CD14-positive monocyte (primary cell): ENCODE results near the gene CPN1. TPM values are rescaled to one million over a fixed set of nuclear protein-coding genes. Genes with fewer than 3 reads are reported as not detected.

Source experiments
- DNase-seq, 3 donors: peaks; one replicate each; pipeline ENCODE4 v3.0.0-alpha.2; 2011 to 2022
- H2AFZ ChIP-seq: 2 replicates; pipeline ENCODE4 v1.6.0; 2012; ENCODE audit warnings: mild to moderate bottlenecking, low read depth, low read length, inconsistent platforms; ENCODE audit not compliant: insufficient read depth, poor library complexity, severe bottlenecking
- H3K27ac ChIP-seq, 2 donors: 1 replicate in 1 of 2; 2 replicates in 1 of 2; pipeline ENCODE4 v1.5.1; 2012 to 2013; ENCODE audit warnings: low read length in 2 of 2, control low read depth in 1 of 2, inconsistent platforms in 1 of 2, low read depth in 1 of 2, mild to moderate bottlenecking in 1 of 2
- H3K27me3 ChIP-seq, 2 donors: one replicate each; pipeline versions ENCODE4 v1.6.0 to v1.6.1; 2011 to 2013; ENCODE audit warnings: low read length in 2 of 2; ENCODE audit not compliant: control insufficient read depth in 2 of 2, insufficient read depth in 2 of 2
- H3K36me3 ChIP-seq, 2 donors: replicated peaks in 1 of 2; 1 replicate in 1 of 2; 2 replicates in 1 of 2; pipeline versions ENCODE4 v1.5.1 to v1.6.1; 2012 to 2013; ENCODE audit warnings: low read length in 2 of 2, control low read depth in 1 of 2, inconsistent platforms in 1 of 2, mild to moderate bottlenecking in 1 of 2; ENCODE audit not compliant: insufficient read depth in 2 of 2, control insufficient read depth in 1 of 2
- H3K4me1 ChIP-seq, 2 donors: 1 replicate in 1 of 2; 2 replicates in 1 of 2; pipeline versions ENCODE4 v1.5.1 to v1.6.1; 2012 to 2013; ENCODE audit warnings: low read length in 2 of 2, control low read depth in 1 of 2, inconsistent platforms in 1 of 2, mild to moderate bottlenecking in 1 of 2, moderate library complexity in 1 of 2; ENCODE audit not compliant: insufficient read depth in 2 of 2, control insufficient read depth in 1 of 2
- H3K4me2 ChIP-seq: replicated peaks from 2 replicates; pipeline ENCODE3; 2012; ENCODE audit warnings: low read length, moderate library complexity, mild to moderate bottlenecking; ENCODE audit not compliant: poor library complexity, severe bottlenecking; ENCODE audit errors: extremely low read depth
- H3K4me3 ChIP-seq, 3 experiments: fragments of 200-600 bp in 1 of 3; sonication (generic) in 1 of 3; replicated peaks in 1 of 3; 1 replicate in 2 of 3; 2 replicates in 1 of 3; pipeline ENCODE4 v1.5.1; 2011 to 2013; ENCODE audit warnings: low read length in 3 of 3, mild to moderate bottlenecking in 3 of 3, control low read depth in 2 of 3, low read depth in 2 of 3, inconsistent platforms in 1 of 3, moderate library complexity in 1 of 3
- H3K79me2 ChIP-seq: 2 replicates; pipeline ENCODE4 v1.6.0; 2012; ENCODE audit warnings: mild to moderate bottlenecking, control low read depth, inconsistent platforms, low read length, moderate library complexity; ENCODE audit not compliant: insufficient read depth
- H3K9ac ChIP-seq: 2 replicates; pipeline ENCODE4 v1.6.0; 2017; ENCODE audit warnings: low read length, mild to moderate bottlenecking; ENCODE audit not compliant: insufficient read depth, poor library complexity, severe bottlenecking
- H3K9me3 ChIP-seq, 2 donors: replicated peaks in 1 of 2; 1 replicate in 1 of 2; 2 replicates in 1 of 2; pipeline versions ENCODE4 v1.5.1 to v1.6.1; 2012 to 2013; ENCODE audit warnings: low read length in 2 of 2, control low read depth in 1 of 2; ENCODE audit not compliant: control insufficient read depth in 1 of 2, insufficient read depth in 1 of 2
- H4K20me1 ChIP-seq: 2 replicates; pipeline ENCODE4 v1.6.0; 2012; ENCODE audit warnings: mild to moderate bottlenecking, low read length, control low read depth, moderate library complexity; ENCODE audit not compliant: insufficient read depth
- H3K27ac Mint-ChIP-seq, 7 donors: one replicate each; pipeline ENCODE4 v1.8.0; 2020; ENCODE audit warnings: mild to moderate bottlenecking in 7 of 7, mixed read lengths in 7 of 7, moderate library complexity in 6 of 7, inconsistent platforms in 2 of 7
- H3K27me3 Mint-ChIP-seq, 3 donors: one replicate each; pipeline ENCODE4 v1.8.0; 2021 to 2022; ENCODE audit warnings: low read depth in 3 of 3, mild to moderate bottlenecking in 3 of 3, mixed read lengths in 3 of 3, moderate library complexity in 3 of 3, inconsistent platforms in 1 of 3
- H3K36me3 Mint-ChIP-seq, 2 donors: one replicate each; pipeline ENCODE4 v1.8.0; 2020; ENCODE audit warnings: mixed read lengths in 2 of 2, inconsistent platforms in 1 of 2, mild to moderate bottlenecking in 1 of 2
- H3K4me1 Mint-ChIP-seq: one replicate; pipeline ENCODE4 v1.8.0; 2020; ENCODE audit warnings: mild to moderate bottlenecking, mixed read lengths
- H3K4me3 Mint-ChIP-seq, 2 donors: one replicate each; pipeline ENCODE4 v1.8.0; 2020; ENCODE audit warnings: mild to moderate bottlenecking in 2 of 2, mixed read lengths in 2 of 2, moderate library complexity in 1 of 2
- H3K9me3 Mint-ChIP-seq, 7 donors: one replicate each; pipeline ENCODE4 v1.8.0; 2020 to 2022; ENCODE audit warnings: mixed read lengths in 7 of 7, mild to moderate bottlenecking in 6 of 7, moderate library complexity in 6 of 7, inconsistent platforms in 2 of 7
- CTCF ChIP-seq: fragments of 200-600 bp; IDR thresholded peaks from one replicate; pipeline ENCODE4 v1.8.0; 2022; ENCODE audit warnings: antibody characterized with exemption, mild to moderate bottlenecking
- WGBS: methylation state at CpG from one replicate; pipeline ENCODE4 v1.1.5; 2013; ENCODE audit warnings: missing lambda C conversion rate; ENCODE audit not compliant: insufficient coverage; 5-methylcytosine and 5-hydroxymethylcytosine counted together
- intact Hi-C, 2 donors: fragments of 100-400 bp; cut with micrococcal nuclease; formaldehyde crosslinking; loops; one replicate each; pipeline versions ENCODE4 v1.15.0 to v1.15.1; 2023
- polyA plus RNA-seq, 3 donors: library from polyadenylated mRNA; depleted of rRNA in 1 of 3; unstranded in 2 of 3; stranded (reverse) in 1 of 3; fragments of 300-500 nt in 2 of 3; fragments of >200 nt in 1 of 3; fragmentation: Illumina TruSeq in 2 of 3; gene quantifications; 1 replicate in 2 of 3; 2 replicates in 1 of 3; pipeline ENCODE4 v1.2.3, GENCODE V29; 2012 to 2021

The CPN1 gene
- polyA plus RNA-seq, 3 donors = not detected

- H3K9ac ChIP-seq = no peak overlapping the region
- no peak overlapping the region for H3K4me3 Mint-ChIP-seq
- H3K4me1 Mint-ChIP-seq = no peaks in the 10 kb centered on the region
- H3K27me3 Mint-ChIP-seq = peaks cover 0 to 4% (median 2%) of the 10 kb centered on the region in 3 donors
- H3K36me3 ChIP-seq = no peaks in the 10 kb centered on the region
- no peaks in the 10 kb centered on the region for H3K79me2 ChIP-seq
- H3K27ac ChIP-seq = no peak overlapping the region
- H3K4me3 ChIP-seq = no peak overlapping the region
- no peaks in the 10 kb centered on the region for H3K9me3 Mint-ChIP-seq
- no peaks in the 10 kb centered on the region for H4K20me1 ChIP-seq
- intact Hi-C loops = no loop called here
- no peak for TF ChIP-seq CTCF
- H3K27me3 ChIP-seq = no peaks in the 10 kb centered on the region
- H3K4me2 ChIP-seq = no peak overlapping the region
- H3K4me1 ChIP-seq = no peaks in the 10 kb centered on the region
- no peaks in the 10 kb centered on the region for H3K36me3 Mint-ChIP-seq
- no peak overlapping the region for H3K27ac Mint-ChIP-seq
- WGBS = no CpG with 5 or more reads among the region's 2 CpGs
- no peak overlapping the region for H2AFZ ChIP-seq
- no peak for DNase-seq
- no peaks in the 10 kb centered on the region for H3K9me3 ChIP-seq
Observed at GRCh38 chr10:100076750-100077149, 4.9 kb downstream of the CPN1 start.

GRCh38 chr10:100075426-100076220 lies 6.0 kb downstream of the CPN1 start:
- Histone ChIP-seq H3K9me3 (no peaks in the 10 kb centered on the region), H3K36me3 (no peaks in the 10 kb centered on the region), H4K20me1 (no peaks in the 10 kb centered on the region), H3K4me3 (no peak overlapping the region), H3K9ac (no peak overlapping the region), H3K27ac (no peak overlapping the region), H2AFZ (no peak overlapping the region), H3K27me3 (no peaks in the 10 kb centered on the region), H3K4me2 (no peak overlapping the region), H3K79me2 (no peaks in the 10 kb centered on the region), H3K4me1 (no peaks in the 10 kb centered on the region)
- Mint-ChIP-seq H3K4me3 (no peak overlapping the region), H3K27me3 (peaks cover 0 to 3% (median 2%) of the 10 kb centered on the region in 3 donors), H3K9me3 (no peaks in the 10 kb centered on the region), H3K36me3 (no peaks in the 10 kb centered on the region), H3K4me1 (no peaks in the 10 kb centered on the region), H3K27ac (no peak overlapping the region)
- DNase-seq = no peak
- TF ChIP-seq CTCF = no peak
- intact Hi-C loops = no loop called here
- WGBS = 96% methylated on average over 12 of the region's 18 CpGs
